ENCODE results near the gene ZBTB37. TPM values are rescaled to one million over a fixed set of nuclear protein-coding genes. Genes with fewer than 3 reads are reported as not detected.

ZBTB37 gene
- total and polyA plus RNA-seq, 2 donors from 2014 or later, result 1.0 to 19.1 TPM

DNA sequence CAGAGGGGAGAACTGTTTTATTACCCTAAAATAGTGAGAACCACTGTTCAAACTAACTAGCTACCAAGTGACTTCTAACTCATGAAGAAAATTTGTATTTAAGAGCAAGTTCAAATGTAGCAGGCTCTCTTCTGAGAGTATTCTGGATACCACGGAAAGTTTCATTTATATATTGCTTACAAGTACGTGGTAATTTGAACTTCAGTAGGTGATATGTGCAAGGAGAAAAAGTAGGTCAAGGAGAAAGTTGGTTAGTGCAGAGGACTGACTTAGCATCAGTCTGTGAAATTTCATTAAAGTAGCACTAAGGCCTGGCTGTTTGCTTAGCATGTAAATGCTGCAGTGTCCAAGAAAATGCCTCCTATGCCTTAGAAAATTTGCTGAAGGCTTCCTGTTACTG is 32.2 kb downstream of the ZBTB37 start:
- TF ChIP-seq CTCF (IDR thresholded peaks at IDR 0.05; ENCODE audit: borderline replicate concordance, extremely low read depth, insufficient read depth), result no peak
- no peaks in the 10 kb centered on the region for H3K9me3 ChIP-seq (ENCODE audit: control insufficient read depth in 2 of 3, insufficient read depth in 1 of 3, low read length in 3 of 3)
- no peak for FAIRE-seq
- no peaks in the 10 kb centered on the region for H3K4me1 ChIP-seq (ENCODE audit: control insufficient read depth in 2 of 3, insufficient read depth in 2 of 3, low read depth in 1 of 3, low read length in 3 of 3)
- no peak overlapping the region for H3K4me3 ChIP-seq (ENCODE audit: low read length in 3 of 3)
- no peaks in the 10 kb centered on the region for H3K36me3 ChIP-seq (ENCODE audit: control insufficient read depth in 2 of 3, insufficient read depth in 3 of 3, low read length in 3 of 3)
- intact Hi-C loops (cut with DNase I), result no loop called here
- H3K9ac ChIP-seq (ENCODE audit: low read length in 3 of 3), result no peak overlapping the region
- no peak for DNase-seq
- no peaks in the 10 kb centered on the region for H3K27me3 ChIP-seq (ENCODE audit: control insufficient read depth, insufficient read depth, low read length)
- H3K27ac ChIP-seq (ENCODE audit: low read depth in 2 of 2, low read length in 2 of 2), result no peak overlapping the region

DNA sequence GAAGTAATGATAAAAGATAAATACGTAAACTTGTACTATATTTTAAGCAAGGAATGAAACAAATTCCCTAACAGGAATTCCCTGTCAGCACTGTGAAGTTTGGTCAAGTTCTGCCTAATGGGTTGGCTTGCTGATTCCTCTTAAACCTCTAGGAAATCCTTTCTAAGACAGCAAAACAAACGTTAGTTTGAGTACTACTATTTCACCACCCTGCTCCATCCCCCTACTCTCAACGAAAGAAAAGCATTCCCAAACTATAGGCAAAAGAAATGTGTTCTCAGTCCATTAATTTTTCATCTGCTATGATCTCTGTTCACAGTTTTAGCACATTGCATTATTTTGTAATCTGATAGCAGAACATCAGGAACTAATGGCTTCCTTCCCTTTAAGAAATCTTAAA is 32.8 kb downstream of the ZBTB37 start:
- H3K27me3 ChIP-seq (ENCODE audit: control insufficient read depth, insufficient read depth, low read length), result no peaks in the 10 kb centered on the region
- H3K9me3 ChIP-seq (ENCODE audit: control insufficient read depth in 2 of 3, insufficient read depth in 1 of 3, low read length in 3 of 3), result no peaks in the 10 kb centered on the region
- no peak for TF ChIP-seq CTCF (IDR thresholded peaks at IDR 0.05; ENCODE audit: borderline replicate concordance, extremely low read depth, insufficient read depth)
- H3K4me3 ChIP-seq (ENCODE audit: low read length in 3 of 3), result no peak overlapping the region
- FAIRE-seq, result no peak
- no peaks in the 10 kb centered on the region for H3K4me1 ChIP-seq (ENCODE audit: control insufficient read depth in 2 of 3, insufficient read depth in 2 of 3, low read depth in 1 of 3, low read length in 3 of 3)
- no peak overlapping the region for H3K27ac ChIP-seq (ENCODE audit: low read depth in 2 of 2, low read length in 2 of 2)
- no peak for DNase-seq
- intact Hi-C loops (cut with DNase I), result no loop called here
- no peaks in the 10 kb centered on the region for H3K36me3 ChIP-seq (ENCODE audit: control insufficient read depth in 2 of 3, insufficient read depth in 3 of 3, low read length in 3 of 3)
- H3K9ac ChIP-seq (ENCODE audit: low read length in 3 of 3), result no peak overlapping the region

DNA sequence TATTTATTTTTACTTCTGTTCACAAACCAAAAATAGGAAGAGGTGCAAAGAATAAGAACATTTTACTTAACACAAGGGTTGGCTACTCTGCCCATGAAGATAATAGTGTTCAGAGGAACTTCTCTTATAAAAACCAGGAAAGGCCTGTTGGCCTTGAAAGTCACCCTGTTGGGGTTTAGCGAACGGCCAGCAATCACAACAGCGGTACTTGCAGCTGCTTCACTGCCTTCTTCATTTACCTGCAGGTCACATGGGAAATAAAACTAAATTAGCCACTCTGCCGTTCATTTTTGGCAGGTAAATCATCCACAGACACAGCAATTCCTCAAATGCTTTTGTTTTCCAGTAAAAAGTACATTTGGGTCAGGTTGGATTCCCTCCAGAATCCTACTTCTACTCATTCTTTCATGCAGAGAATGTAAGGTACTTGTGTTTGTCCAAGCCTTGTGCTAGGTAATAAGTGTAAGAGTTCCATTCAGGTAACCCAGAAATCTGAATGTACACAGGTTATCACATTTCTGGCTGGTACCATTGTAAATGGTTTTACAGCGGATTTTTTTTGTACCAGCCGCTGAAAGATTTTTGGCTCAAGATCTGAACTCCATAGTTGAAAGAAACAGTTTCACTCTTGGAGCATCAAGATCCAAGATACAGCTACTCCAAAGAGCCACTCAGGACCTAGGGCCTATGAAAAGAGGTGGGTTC is 35.8 kb downstream of the ZBTB37 start:
- intact Hi-C loops (cut with DNase I), result no loop called here
- no peak overlapping the region for H3K4me3 ChIP-seq (ENCODE audit: low read length in 3 of 3)
- no peaks in the 10 kb centered on the region for H3K36me3 ChIP-seq (ENCODE audit: control insufficient read depth in 2 of 3, insufficient read depth in 3 of 3, low read length in 3 of 3)
- DNase-seq (peak in 2 of 5 donors; percentile 40 to 48), FAIRE-seq (no peak)
- H3K9me3 ChIP-seq (ENCODE audit: control insufficient read depth in 2 of 3, insufficient read depth in 1 of 3, low read length in 3 of 3), result no peaks in the 10 kb centered on the region
- no peak overlapping the region for H3K27ac ChIP-seq (ENCODE audit: low read depth in 2 of 2, low read length in 2 of 2)
- no peak for TF ChIP-seq CTCF (IDR thresholded peaks at IDR 0.05; ENCODE audit: borderline replicate concordance, extremely low read depth, insufficient read depth)
- no peak overlapping the region for H3K9ac ChIP-seq (ENCODE audit: low read length in 3 of 3)
- H3K27me3 ChIP-seq (ENCODE audit: control insufficient read depth, insufficient read depth, low read length), result no peaks in the 10 kb centered on the region
- H3K4me1 ChIP-seq (ENCODE audit: control insufficient read depth in 2 of 3, insufficient read depth in 2 of 3, low read depth in 1 of 3, low read length in 3 of 3), result no peaks in the 10 kb centered on the region

GRCh38 chr1:173913111-173913510 is 44.9 kb downstream of the ZBTB37 start:
- no peak for FAIRE-seq
- intact Hi-C loops (cut with DNase I), result no loop called here

More at GRCh38 chr1:173913111-173913510, 44.9 kb downstream of the ZBTB37 start:
- H3K27ac ChIP-seq (ENCODE audit: low read depth in 2 of 2, low read length in 2 of 2), result no peak overlapping the region
- no peaks in the 10 kb centered on the region for H3K4me1 ChIP-seq (ENCODE audit: control insufficient read depth in 2 of 3, insufficient read depth in 2 of 3, low read depth in 1 of 3, low read length in 3 of 3)
- H3K27me3 ChIP-seq (ENCODE audit: control insufficient read depth, insufficient read depth, low read length), result no peaks in the 10 kb centered on the region
- no peak overlapping the region for H3K9ac ChIP-seq (ENCODE audit: low read length in 3 of 3)
- no peaks in the 10 kb centered on the region for H3K36me3 ChIP-seq (ENCODE audit: control insufficient read depth in 2 of 3, insufficient read depth in 3 of 3, low read length in 3 of 3)
- no peaks in the 10 kb centered on the region for H3K9me3 ChIP-seq (ENCODE audit: control insufficient read depth in 2 of 3, insufficient read depth in 1 of 3, low read length in 3 of 3)
- DNase-seq, result no peak
- H3K4me3 ChIP-seq (ENCODE audit: low read length in 3 of 3), result no peak overlapping the region
- TF ChIP-seq CTCF (IDR thresholded peaks at IDR 0.05; ENCODE audit: borderline replicate concordance, extremely low read depth, insufficient read depth), result no peak
